ENCODE data around the gene ZNF273. TPM values are rescaled to one million over a fixed set of nuclear protein-coding genes. Genes with fewer than 3 reads are reported as not detected.

ZNF273 gene
- total RNA-seq, 1 experiment from 2014 or later: 6.6 TPM

DNA sequence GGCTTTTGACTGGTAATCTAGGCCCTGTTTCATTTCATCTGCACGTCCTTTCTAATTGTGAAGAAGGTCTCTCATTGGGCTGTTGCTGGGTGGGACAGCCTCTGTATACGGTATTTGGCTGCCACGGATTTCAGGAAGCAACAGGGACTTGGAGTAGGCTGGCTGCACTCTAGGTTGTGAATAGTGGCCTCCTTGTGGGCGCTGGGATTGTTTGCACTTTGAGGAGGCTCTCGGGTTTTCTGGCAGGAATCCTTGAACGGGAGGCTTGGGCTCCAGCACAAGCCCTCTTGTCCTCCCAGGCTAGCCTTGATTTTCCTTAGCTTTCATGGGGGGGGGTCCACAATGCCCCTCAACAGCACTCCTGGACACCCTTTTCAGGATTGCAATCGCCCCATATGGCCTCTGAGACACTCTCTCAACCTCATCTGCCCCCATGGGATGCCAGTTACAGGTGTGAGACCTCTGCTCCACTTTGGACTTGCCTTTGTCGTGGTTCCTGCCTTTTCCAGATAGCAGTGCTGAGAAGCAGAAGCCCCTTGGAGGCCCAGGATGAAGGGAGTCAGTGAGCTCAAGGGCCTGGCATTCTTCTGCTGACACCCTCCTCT is 33.9 kb upstream of the ZNF273 start:
- CTCF ChIA-PET: no interaction called here
- Histone ChIP-seq H3K27ac (ENCODE audit: low read depth, low read length) (no peak overlapping the region), H3K4me3 (replicated peaks in 1 of 2; ENCODE audit: low read depth in 1 of 2, low read length in 2 of 2) (no peak overlapping the region), H3K9me2 (ENCODE audit: insufficient read depth) (no peaks in the 10 kb centered on the region), H3K79me2 (ENCODE audit: insufficient read depth, low read length) (no peaks in the 10 kb centered on the region), H3K27me3 (ENCODE audit: insufficient read depth, low read length) (no peaks in the 10 kb centered on the region), H2AFZ (ENCODE audit: low read depth, low read length, poor library complexity, severe bottlenecking) (no peak overlapping the region), H3K9ac (ENCODE audit: low read length) (no peak overlapping the region), H3K4me2 (ENCODE audit: low read length) (no peak overlapping the region), H4K20me1 (ENCODE audit: insufficient read depth) (no peaks in the 10 kb centered on the region), H3K9me3 (ENCODE audit: control insufficient read depth in 1 of 2, insufficient read depth in 1 of 2, low read depth in 1 of 2, low read length in 2 of 2) (no peaks in the 10 kb centered on the region), H3K4me1 (ENCODE audit: control insufficient read depth in 1 of 2, insufficient read depth in 2 of 2, low read length in 2 of 2) (no peaks in the 10 kb centered on the region), H3K36me3 (ENCODE audit: control insufficient read depth in 1 of 2, insufficient read depth in 2 of 2, low read length in 2 of 2) (no peaks in the 10 kb centered on the region)
- intact Hi-C loops (cut with micrococcal nuclease): no loop called here
- DNase-seq (ENCODE audit: low read depth, low spot score) (no peak), ATAC-seq (no peak)
- RAD21 ChIA-PET (ENCODE audit: low non-redundant PET in 1 of 2, low total read pairs in 2 of 2, uncharacterized antibody in 2 of 2, unreplicated experiment in 2 of 2): no interaction called here
- no peak for TF ChIP-seq TCF7L2 (IDR thresholded peaks at IDR 0.05; ENCODE audit: borderline replicate concordance, extremely low read depth, insufficient read depth, insufficient read length)
- TF ChIP-seq, protein P1, sequence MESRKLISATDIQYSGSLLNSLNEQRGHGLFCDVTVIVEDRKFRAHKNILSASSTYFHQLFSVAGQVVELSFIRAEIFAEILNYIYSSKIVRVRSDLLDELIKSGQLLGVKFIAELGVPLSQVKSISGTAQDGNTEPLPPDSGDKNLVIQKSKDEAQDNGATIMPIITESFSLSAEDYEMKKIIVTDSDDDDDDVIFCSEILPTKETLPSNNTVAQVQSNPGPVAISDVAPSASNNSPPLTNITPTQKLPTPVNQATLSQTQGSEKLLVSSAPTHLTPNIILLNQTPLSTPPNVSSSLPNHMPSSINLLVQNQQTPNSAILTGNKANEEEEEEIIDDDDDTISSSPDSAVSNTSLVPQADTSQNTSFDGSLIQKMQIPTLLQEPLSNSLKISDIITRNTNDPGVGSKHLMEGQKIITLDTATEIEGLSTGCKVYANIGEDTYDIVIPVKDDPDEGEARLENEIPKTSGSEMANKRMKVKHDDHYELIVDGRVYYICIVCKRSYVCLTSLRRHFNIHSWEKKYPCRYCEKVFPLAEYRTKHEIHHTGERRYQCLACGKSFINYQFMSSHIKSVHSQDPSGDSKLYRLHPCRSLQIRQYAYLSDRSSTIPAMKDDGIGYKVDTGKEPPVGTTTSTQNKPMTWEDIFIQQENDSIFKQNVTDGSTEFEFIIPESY (IDR thresholded peaks at IDR 0.05; ENCODE audit: extremely low read depth, insufficient replicate concordance, low read length): no peak
- TF ChIP-seq SIN3A (IDR thresholded peaks at IDR 0.05; ENCODE audit: low read depth): no peak
- TF ChIP-seq YY1 (IDR thresholded peaks at IDR 0.05; ENCODE audit: extremely low read depth, insufficient replicate concordance, low read depth, low read length): no peak
- TF ChIP-seq EZH2 (IDR thresholded peaks at IDR 0.05): no peak
- no peak for TF ChIP-seq ZFX (IDR thresholded peaks at IDR 0.05)
- TF ChIP-seq EZH2phosphoT487 (IDR thresholded peaks at IDR 0.05; ENCODE audit: borderline replicate concordance): no peak
- TF ChIP-seq, protein P2, sequence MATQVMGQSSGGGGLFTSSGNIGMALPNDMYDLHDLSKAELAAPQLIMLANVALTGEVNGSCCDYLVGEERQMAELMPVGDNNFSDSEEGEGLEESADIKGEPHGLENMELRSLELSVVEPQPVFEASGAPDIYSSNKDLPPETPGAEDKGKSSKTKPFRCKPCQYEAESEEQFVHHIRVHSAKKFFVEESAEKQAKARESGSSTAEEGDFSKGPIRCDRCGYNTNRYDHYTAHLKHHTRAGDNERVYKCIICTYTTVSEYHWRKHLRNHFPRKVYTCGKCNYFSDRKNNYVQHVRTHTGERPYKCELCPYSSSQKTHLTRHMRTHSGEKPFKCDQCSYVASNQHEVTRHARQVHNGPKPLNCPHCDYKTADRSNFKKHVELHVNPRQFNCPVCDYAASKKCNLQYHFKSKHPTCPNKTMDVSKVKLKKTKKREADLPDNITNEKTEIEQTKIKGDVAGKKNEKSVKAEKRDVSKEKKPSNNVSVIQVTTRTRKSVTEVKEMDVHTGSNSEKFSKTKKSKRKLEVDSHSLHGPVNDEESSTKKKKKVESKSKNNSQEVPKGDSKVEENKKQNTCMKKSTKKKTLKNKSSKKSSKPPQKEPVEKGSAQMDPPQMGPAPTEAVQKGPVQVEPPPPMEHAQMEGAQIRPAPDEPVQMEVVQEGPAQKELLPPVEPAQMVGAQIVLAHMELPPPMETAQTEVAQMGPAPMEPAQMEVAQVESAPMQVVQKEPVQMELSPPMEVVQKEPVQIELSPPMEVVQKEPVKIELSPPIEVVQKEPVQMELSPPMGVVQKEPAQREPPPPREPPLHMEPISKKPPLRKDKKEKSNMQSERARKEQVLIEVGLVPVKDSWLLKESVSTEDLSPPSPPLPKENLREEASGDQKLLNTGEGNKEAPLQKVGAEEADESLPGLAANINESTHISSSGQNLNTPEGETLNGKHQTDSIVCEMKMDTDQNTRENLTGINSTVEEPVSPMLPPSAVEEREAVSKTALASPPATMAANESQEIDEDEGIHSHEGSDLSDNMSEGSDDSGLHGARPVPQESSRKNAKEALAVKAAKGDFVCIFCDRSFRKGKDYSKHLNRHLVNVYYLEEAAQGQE (IDR thresholded peaks at IDR 0.05; ENCODE audit: low read depth): no peak
- TF ChIP-seq, protein P3, sequence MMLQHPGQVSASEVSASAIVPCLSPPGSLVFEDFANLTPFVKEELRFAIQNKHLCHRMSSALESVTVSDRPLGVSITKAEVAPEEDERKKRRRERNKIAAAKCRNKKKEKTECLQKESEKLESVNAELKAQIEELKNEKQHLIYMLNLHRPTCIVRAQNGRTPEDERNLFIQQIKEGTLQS (IDR thresholded peaks at IDR 0.05): no peak
- TF ChIP-seq, protein P4, sequence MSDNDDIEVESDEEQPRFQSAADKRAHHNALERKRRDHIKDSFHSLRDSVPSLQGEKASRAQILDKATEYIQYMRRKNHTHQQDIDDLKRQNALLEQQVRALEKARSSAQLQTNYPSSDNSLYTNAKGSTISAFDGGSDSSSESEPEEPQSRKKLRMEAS (IDR thresholded peaks at IDR 0.05): no peak
- TF ChIP-seq ZNF274 (IDR thresholded peaks at IDR 0.05; ENCODE audit: low read depth, low read length): no peak
- no peak for TF ChIP-seq CEBPB (IDR thresholded peaks at IDR 0.05; ENCODE audit: low read depth)
- TF ChIP-seq POLR2A (IDR thresholded peaks at IDR 0.05; ENCODE audit: borderline replicate concordance, extremely low read depth, insufficient read depth, insufficient read length): no peak
- no peak for TF ChIP-seq SRF (IDR thresholded peaks at IDR 0.05; ENCODE audit: low read depth)
- POLR2A ChIA-PET: no interaction called here
- BruUV-seq (replicated peaks): no TSS peak
